Astrocyte (in vitro differentiated cells and primary cell): ENCODE results near the gene NOL4L. TPM values are rescaled to one million over a fixed set of nuclear protein-coding genes. Genes with fewer than 3 reads are reported as not detected.
A peak's percentile ranks its signal among the peaks of the same experiment; 100 is the strongest.

ENCODE experiments used
- DNase-seq: peaks from one replicate; pipeline ENCODE4 v3.0.0-alpha.2; 2010; ENCODE audit warnings: low read depth
- FAIRE-seq: peaks from 2 replicates; lab custom pipeline; 2011; peaks lifted over from hg19 to GRCh38; lab: Jason Lieb, UNC
- H2AFZ ChIP-seq: 2 replicates; pipeline ENCODE4 v1.6.0; 2012; ENCODE audit warnings: low read depth, low read length, inconsistent platforms
- H3K27ac ChIP-seq: 2 replicates; pipeline ENCODE4 v1.5.1; 2011; ENCODE audit warnings: low read depth, low read length, inconsistent platforms
- H3K27me3 ChIP-seq: 2 replicates; pipeline ENCODE4 v1.6.0; 2011; ENCODE audit warnings: low read length, inconsistent platforms; ENCODE audit not compliant: insufficient read depth
- H3K36me3 ChIP-seq: 2 replicates; pipeline ENCODE4 v1.5.1; 2011; ENCODE audit warnings: low read length, inconsistent platforms; ENCODE audit not compliant: insufficient read depth
- H3K4me1 ChIP-seq: 2 replicates; pipeline ENCODE4 v1.5.1; 2011; ENCODE audit warnings: low read length, inconsistent platforms; ENCODE audit not compliant: insufficient read depth
- H3K4me2 ChIP-seq: 2 replicates; pipeline ENCODE4 v1.6.0; 2012; ENCODE audit warnings: low read length, inconsistent platforms
- H3K4me3 ChIP-seq: 2 replicates; pipeline ENCODE4 v1.5.1; 2011; ENCODE audit warnings: low read depth, mild to moderate bottlenecking, low read length, inconsistent platforms; ENCODE audit not compliant: insufficient read depth
- H3K79me2 ChIP-seq: 2 replicates; pipeline ENCODE4 v1.6.0; 2012; ENCODE audit warnings: mild to moderate bottlenecking, low read length, inconsistent platforms; ENCODE audit not compliant: insufficient read depth
- H3K9ac ChIP-seq: 2 replicates; pipeline ENCODE4 v1.6.0; 2012; ENCODE audit warnings: mild to moderate bottlenecking, low read length, inconsistent platforms
- H3K9me3 ChIP-seq: 2 replicates; pipeline ENCODE4 v1.5.1; 2012; ENCODE audit warnings: low read depth, mild to moderate bottlenecking, low read length, inconsistent platforms; ENCODE audit not compliant: insufficient read depth
- H4K20me1 ChIP-seq: 2 replicates; pipeline ENCODE4 v1.6.0; 2012; ENCODE audit warnings: low read length, inconsistent platforms; ENCODE audit not compliant: insufficient read depth
- H3K27ac Mint-ChIP-seq: one replicate; pipeline ENCODE4 v1.8.0; 2021; ENCODE audit warnings: mild to moderate bottlenecking, mixed read lengths; ENCODE audit not compliant: unreplicated experiment
- H3K27me3 Mint-ChIP-seq: one replicate; pipeline ENCODE4 v1.8.0; 2021; ENCODE audit warnings: low read depth, mixed read lengths; ENCODE audit not compliant: unreplicated experiment
- H3K36me3 Mint-ChIP-seq: one replicate; pipeline ENCODE4 v1.8.0; 2021; ENCODE audit warnings: low read depth, mixed read lengths; ENCODE audit not compliant: unreplicated experiment
- H3K4me1 Mint-ChIP-seq: one replicate; pipeline ENCODE4 v1.8.0; 2021; ENCODE audit warnings: low read depth, mixed read lengths; ENCODE audit not compliant: unreplicated experiment
- H3K4me3 Mint-ChIP-seq: one replicate; pipeline ENCODE4 v1.8.0; 2021; ENCODE audit warnings: mild to moderate bottlenecking, moderate library complexity, mixed read lengths; ENCODE audit not compliant: unreplicated experiment
- H3K9me3 Mint-ChIP-seq: one replicate; pipeline ENCODE4 v1.8.0; 2021; ENCODE audit warnings: mild to moderate bottlenecking, mixed read lengths; ENCODE audit not compliant: unreplicated experiment
- CTCF ChIP-seq: IDR thresholded peaks from 2 replicates; pipeline ENCODE4 v1.5.1; 2011; ENCODE audit warnings: low read depth, mild to moderate bottlenecking, inconsistent platforms, low read length, moderate library complexity; ENCODE audit not compliant: insufficient read depth
- EZH2 ChIP-seq: IDR thresholded peaks from 2 replicates; pipeline ENCODE4 v1.6.1; 2012; ENCODE audit warnings: mild to moderate bottlenecking, low read length, inconsistent platforms; ENCODE audit not compliant: insufficient read depth
- total RNA-seq: library from RNA; stranded (reverse); gene quantifications from 2 replicates; pipeline ENCODE4 v1.2.1, GENCODE V29; 2021

The NOL4L gene
- total RNA-seq, 1 donor from 2014 or later, result 35.5 TPM

DNA sequence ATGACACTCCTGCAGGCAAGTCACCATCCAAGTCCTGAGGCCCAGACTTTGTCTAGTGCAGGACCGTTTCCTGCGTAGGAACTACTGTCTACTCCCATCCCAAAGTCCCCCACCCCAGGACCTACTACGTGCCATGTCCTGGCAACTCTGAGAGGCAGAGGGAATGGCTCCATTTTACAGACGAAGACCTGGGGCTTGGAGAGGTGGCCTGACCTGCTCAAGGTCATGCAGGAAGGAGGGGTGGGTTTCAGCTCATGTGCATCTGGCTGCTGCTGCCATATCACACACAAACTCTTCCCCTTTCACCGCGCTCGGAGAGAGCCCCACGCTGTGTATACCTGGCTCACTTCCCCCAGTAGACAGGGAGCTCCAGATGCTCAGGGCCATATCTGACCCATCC is 1.2 kb upstream of the NOL4L start:
- H3K4me3 ChIP-seq, result no peak overlapping the region
- H3K4me3 Mint-ChIP-seq, result peak overlapping the region; percentile 85
- H3K4me1 Mint-ChIP-seq, result peaks cover 12% of the 10 kb centered on the region
- no peak overlapping the region for H3K9ac ChIP-seq
- FAIRE-seq (no peak), DNase-seq (no peak)
- H3K9me3 Mint-ChIP-seq, result no peaks in the 10 kb centered on the region
- H4K20me1 ChIP-seq, result no peaks in the 10 kb centered on the region
- no peaks in the 10 kb centered on the region for H3K36me3 ChIP-seq
- no peak overlapping the region for H3K4me2 ChIP-seq
- TF ChIP-seq EZH2 (no peak), CTCF (no peak)
- no peak overlapping the region for H3K27ac ChIP-seq
- H3K9me3 ChIP-seq, result no peaks in the 10 kb centered on the region
- H3K27me3 Mint-ChIP-seq, result peaks cover 28% of the 10 kb centered on the region
- no peaks in the 10 kb centered on the region for H3K79me2 ChIP-seq
- peaks cover 5% of the 10 kb centered on the region for H3K4me1 ChIP-seq
- peaks cover 21% of the 10 kb centered on the region for H3K27me3 ChIP-seq
- H3K36me3 Mint-ChIP-seq, result no peaks in the 10 kb centered on the region
- peak overlapping the region; percentile 59 for H3K27ac Mint-ChIP-seq
- H2AFZ ChIP-seq, result no peak overlapping the region

GRCh38 chr20:32585586-32586127 is 524 bp upstream of the NOL4L start:
- Histone ChIP-seq H3K9ac (no peak overlapping the region), H3K36me3 (no peaks in the 10 kb centered on the region), H3K4me3 (no peak overlapping the region), H3K9me3 (no peaks in the 10 kb centered on the region), H3K27me3 (peaks cover 21% of the 10 kb centered on the region), H3K27ac (no peak overlapping the region), H2AFZ (no peak overlapping the region), H3K4me2 (peak overlapping the region; percentile 95), H4K20me1 (no peaks in the 10 kb centered on the region), H3K4me1 (peaks cover 5% of the 10 kb centered on the region), H3K79me2 (no peaks in the 10 kb centered on the region)
- Mint-ChIP-seq H3K4me3 (peak overlapping the region; percentile 85), H3K36me3 (no peaks in the 10 kb centered on the region), H3K27me3 (peaks cover 25% of the 10 kb centered on the region), H3K27ac (peak overlapping the region; percentile 66), H3K9me3 (no peaks in the 10 kb centered on the region), H3K4me1 (peaks cover 12% of the 10 kb centered on the region)
- DNase-seq, result no peak
- TF ChIP-seq CTCF, result no peak
- peak; percentile 80 for TF ChIP-seq EZH2
- no peak for FAIRE-seq

GRCh38 chr20:32583581-32584070 is 1.5 kb downstream of the NOL4L start:
- FAIRE-seq, result no peak

More at GRCh38 chr20:32583581-32584070, 1.5 kb downstream of the NOL4L start:
- no peaks in the 10 kb centered on the region for H3K4me1 ChIP-seq
- H3K9me3 Mint-ChIP-seq, result no peaks in the 10 kb centered on the region
- no peaks in the 10 kb centered on the region for H3K9me3 ChIP-seq
- H3K27ac ChIP-seq, result no peak overlapping the region
- no peak overlapping the region for H3K4me3 ChIP-seq
- TF ChIP-seq EZH2, result no peak
- no peak for TF ChIP-seq CTCF
- peaks cover 30% of the 10 kb centered on the region for H3K27me3 Mint-ChIP-seq
- H2AFZ ChIP-seq, result no peak overlapping the region
- H3K4me3 Mint-ChIP-seq, result no peak overlapping the region
- peak overlapping the region; percentile 95 for H3K4me2 ChIP-seq
- peaks cover 8% of the 10 kb centered on the region for H3K4me1 Mint-ChIP-seq
- DNase-seq, result no peak
- no peaks in the 10 kb centered on the region for H4K20me1 ChIP-seq
- H3K9ac ChIP-seq, result no peak overlapping the region
- H3K36me3 ChIP-seq, result no peaks in the 10 kb centered on the region
- H3K27ac Mint-ChIP-seq, result no peak overlapping the region
- H3K27me3 ChIP-seq, result peaks cover 21% of the 10 kb centered on the region
- H3K79me2 ChIP-seq, result no peaks in the 10 kb centered on the region
- H3K36me3 Mint-ChIP-seq, result no peaks in the 10 kb centered on the region
